ENCODE results near the gene PPME1. TPM values are rescaled to one million over a fixed set of nuclear protein-coding genes. Genes with fewer than 3 reads are reported as not detected.
A peak's percentile ranks its signal among the peaks of the same experiment; 100 is the strongest.

Gene PPME1
- total RNA-seq, 2 donors from 2014 or later, result 44.1 to 61.5 TPM

GRCh38 chr11:74238243-74238642 lies 67.2 kb downstream of the PPME1 start:
- no peak overlapping the region for H3K4me3 ChIP-seq
- peaks cover 5% of the 10 kb centered on the region for H3K36me3 ChIP-seq
- no peaks in the 10 kb centered on the region for H3K27me3 ChIP-seq
- H3K9me3 ChIP-seq, result no peaks in the 10 kb centered on the region
- DNase-seq, result no peak
- H3K4me1 ChIP-seq, result no peaks in the 10 kb centered on the region
- intact Hi-C loops (cut with DNase I), result no loop called here
- no peak overlapping the region for H3K9ac ChIP-seq (ENCODE audit: low read depth in 2 of 2, low read length in 2 of 2)
- no peak for TF ChIP-seq CTCF (IDR thresholded peaks at IDR 0.05)
- no peak overlapping the region for H3K27ac ChIP-seq

GRCh38 chr11:74248469-74248868 lies 77.4 kb downstream of the PPME1 start:
- TF ChIP-seq CTCF (IDR thresholded peaks at IDR 0.05), result no peak
- Histone ChIP-seq H3K4me3 (no peak overlapping the region), H3K9me3 (no peaks in the 10 kb centered on the region), H3K9ac (ENCODE audit: low read depth in 2 of 2, low read length in 2 of 2) (no peak overlapping the region), H3K27ac (no peak overlapping the region), H3K36me3 (peaks cover 6% of the 10 kb centered on the region), H3K4me1 (no peaks in the 10 kb centered on the region), H3K27me3 (no peaks in the 10 kb centered on the region)
- DNase-seq, result no peak
- intact Hi-C loops (cut with DNase I), result no loop called here

- DNase-seq, result no peak
- no peak for TF ChIP-seq CTCF (IDR thresholded peaks at IDR 0.05)
- Histone ChIP-seq H3K9me3 (no peaks in the 10 kb centered on the region), H3K36me3 (peaks cover 6% of the 10 kb centered on the region), H3K27ac (no peak overlapping the region), H3K4me3 (no peak overlapping the region), H3K4me1 (no peaks in the 10 kb centered on the region), H3K9ac (ENCODE audit: low read depth in 2 of 2, low read length in 2 of 2) (no peak overlapping the region), H3K27me3 (no peaks in the 10 kb centered on the region)
- intact Hi-C loops (cut with DNase I), result no loop called here
These were observed 78.4 kb downstream of the PPME1 start for GRCh38 chr11:74249496-74249895.

DNA sequence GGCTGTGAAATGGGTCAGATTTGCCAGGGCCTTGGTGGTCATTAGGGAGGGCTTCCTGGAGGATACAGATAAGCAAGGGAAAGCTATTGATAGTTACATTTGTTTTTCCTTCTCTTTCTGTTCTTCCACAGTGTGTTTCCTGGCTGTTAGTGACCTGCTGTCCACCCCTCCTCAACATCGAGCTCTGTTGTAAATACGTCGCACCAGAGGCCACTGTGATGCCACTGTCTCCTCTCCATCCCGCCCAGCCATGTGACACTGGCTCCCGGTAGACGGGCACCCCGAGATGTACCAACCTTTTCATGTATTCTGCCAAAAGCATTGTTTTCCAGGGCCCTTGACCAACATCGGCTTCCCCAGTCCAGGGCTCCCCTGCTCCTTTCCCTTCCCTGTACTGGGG lies 82.3 kb downstream of the PPME1 start:
- DNase-seq, result no peak
- Histone ChIP-seq H3K36me3 (peaks cover 6% of the 10 kb centered on the region), H3K9ac (ENCODE audit: low read depth in 2 of 2, low read length in 2 of 2) (no peak overlapping the region), H3K9me3 (no peaks in the 10 kb centered on the region), H3K27ac (no peak overlapping the region), H3K4me3 (no peak overlapping the region), H3K4me1 (no peaks in the 10 kb centered on the region), H3K27me3 (no peaks in the 10 kb centered on the region)
- intact Hi-C loops (cut with DNase I), result loop anchor here (10.0 kb wide), 2 partner anchors 61 to 321 kb away; partner anchors contain the start of gene P4HA3
- no peak for TF ChIP-seq CTCF (IDR thresholded peaks at IDR 0.05)

GRCh38 chr11:74255741-74256375 lies 84.8 kb downstream of the PPME1 start:
- Histone ChIP-seq H3K9me3 (no peaks in the 10 kb centered on the region), H3K27ac (no peak overlapping the region), H3K4me3 (no peak overlapping the region), H3K27me3 (no peaks in the 10 kb centered on the region), H3K9ac (ENCODE audit: low read depth in 2 of 2, low read length in 2 of 2) (no peak overlapping the region), H3K36me3 (no peaks in the 10 kb centered on the region), H3K4me1 (no peaks in the 10 kb centered on the region)
- peak; percentile 87 for TF ChIP-seq CTCF (IDR thresholded peaks at IDR 0.05)
- intact Hi-C loops (cut with DNase I), result loop anchor here (2.0 to 10.0 kb wide), 3 partner anchors 59 to 319 kb away; partner anchors contain the start of gene P4HA3
- peak; percentile 60 for DNase-seq
